Mucosa of rectum (tissue), 2 donors: ENCODE data around the gene PRM3.

ENCODE experiments used
- H3K27ac ChIP-seq, 2 donors: one replicate each; pipeline ENCODE4 v1.7.0; 2013; ENCODE audit warnings: inconsistent platforms in 2 of 2, low read depth in 2 of 2, low read length in 2 of 2
- H3K27me3 ChIP-seq, 2 donors: one replicate each; pipeline ENCODE4 v1.7.0; 2013; ENCODE audit warnings: low read length in 2 of 2; ENCODE audit not compliant: control insufficient read depth in 2 of 2, insufficient read depth in 2 of 2
- H3K36me3 ChIP-seq, 2 donors: one replicate each; pipeline ENCODE4 v1.7.0; 2013; ENCODE audit warnings: low read length in 2 of 2; ENCODE audit not compliant: control insufficient read depth in 2 of 2, insufficient read depth in 2 of 2
- H3K4me1 ChIP-seq, 2 donors: one replicate each; pipeline ENCODE4 v1.7.0; 2013; ENCODE audit warnings: low read length in 2 of 2, mild to moderate bottlenecking in 1 of 2; ENCODE audit not compliant: control insufficient read depth in 2 of 2, insufficient read depth in 2 of 2
- H3K4me3 ChIP-seq, 2 donors: one replicate each; pipeline ENCODE4 v1.7.0; 2013; ENCODE audit warnings: low read length in 2 of 2
- H3K9ac ChIP-seq, 2 donors: one replicate each; pipeline ENCODE4 v1.7.0; 2013; ENCODE audit warnings: low read length in 2 of 2, low read depth in 1 of 2, mild to moderate bottlenecking in 1 of 2
- H3K9me3 ChIP-seq, 2 donors: one replicate each; pipeline ENCODE4 v1.7.0; 2013; ENCODE audit warnings: low read length in 2 of 2; ENCODE audit not compliant: control insufficient read depth in 2 of 2
- donor health status: healthy.
- donor health status: Normal muscosa, but diverticular disease.

Gene PRM3

DNA sequence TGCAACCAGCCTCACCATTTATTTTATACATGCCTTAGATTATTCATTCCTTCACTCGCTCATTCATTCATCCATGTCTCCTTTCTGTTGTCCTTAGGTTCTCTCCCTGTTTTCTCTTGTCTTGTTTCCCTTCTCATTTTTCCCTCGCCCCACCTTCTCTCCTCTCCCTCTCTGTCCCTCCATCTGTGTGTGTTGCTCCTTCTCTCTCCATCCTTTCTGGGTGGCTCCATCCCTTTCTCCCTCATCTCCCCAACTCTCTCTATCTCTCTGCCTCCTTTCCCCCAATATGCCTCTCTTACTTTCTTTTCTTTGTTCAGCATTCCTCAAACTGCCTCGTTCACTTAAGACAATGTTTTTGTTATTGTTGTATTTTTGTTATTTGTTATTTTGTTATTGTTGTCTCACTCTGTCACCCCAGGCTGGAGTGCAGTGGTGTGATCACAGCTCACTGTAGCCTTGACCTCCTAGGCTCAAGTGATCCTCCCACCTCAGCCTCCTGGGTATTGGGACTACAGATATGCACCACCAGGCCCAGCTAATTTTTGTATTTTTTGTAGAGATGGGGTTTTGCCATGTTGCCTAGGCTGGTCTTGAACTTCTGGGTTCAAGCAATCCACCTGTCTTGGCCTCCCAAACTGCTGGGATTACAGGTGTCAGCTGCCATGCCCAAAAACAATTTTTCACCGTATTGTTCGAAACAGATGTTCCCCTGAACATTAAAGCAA is 31.8 kb downstream of the PRM3 start:
- Histone ChIP-seq H3K9ac (no peak overlapping the region), H3K4me3 (no peak overlapping the region), H3K36me3 (no peaks in the 10 kb centered on the region), H3K9me3 (no peaks in the 10 kb centered on the region), H3K27me3 (no peaks in the 10 kb centered on the region), H3K27ac (no peak overlapping the region), H3K4me1 (no peaks in the 10 kb centered on the region)

GRCh38 chr16:11240636-11241473 is 32.6 kb downstream of the PRM3 start:
- Histone ChIP-seq H3K36me3 (no peaks in the 10 kb centered on the region), H3K9ac (no peak overlapping the region), H3K4me3 (no peak overlapping the region), H3K9me3 (no peaks in the 10 kb centered on the region), H3K27ac (no peak overlapping the region), H3K4me1 (peaks cover 0 to under 1% of the 10 kb centered on the region in 2 donors), H3K27me3 (no peaks in the 10 kb centered on the region)

GRCh38 chr16:11239644-11240632 is 33.5 kb downstream of the PRM3 start:
- H3K4me1 ChIP-seq: peaks cover 2 to 3% of the 10 kb centered on the region in 2 donors
- no peak overlapping the region for H3K27ac ChIP-seq
- H3K9ac ChIP-seq: no peak overlapping the region
- no peaks in the 10 kb centered on the region for H3K36me3 ChIP-seq
- H3K4me3 ChIP-seq: no peak overlapping the region
- H3K9me3 ChIP-seq: no peaks in the 10 kb centered on the region
- no peaks in the 10 kb centered on the region for H3K27me3 ChIP-seq

DNA sequence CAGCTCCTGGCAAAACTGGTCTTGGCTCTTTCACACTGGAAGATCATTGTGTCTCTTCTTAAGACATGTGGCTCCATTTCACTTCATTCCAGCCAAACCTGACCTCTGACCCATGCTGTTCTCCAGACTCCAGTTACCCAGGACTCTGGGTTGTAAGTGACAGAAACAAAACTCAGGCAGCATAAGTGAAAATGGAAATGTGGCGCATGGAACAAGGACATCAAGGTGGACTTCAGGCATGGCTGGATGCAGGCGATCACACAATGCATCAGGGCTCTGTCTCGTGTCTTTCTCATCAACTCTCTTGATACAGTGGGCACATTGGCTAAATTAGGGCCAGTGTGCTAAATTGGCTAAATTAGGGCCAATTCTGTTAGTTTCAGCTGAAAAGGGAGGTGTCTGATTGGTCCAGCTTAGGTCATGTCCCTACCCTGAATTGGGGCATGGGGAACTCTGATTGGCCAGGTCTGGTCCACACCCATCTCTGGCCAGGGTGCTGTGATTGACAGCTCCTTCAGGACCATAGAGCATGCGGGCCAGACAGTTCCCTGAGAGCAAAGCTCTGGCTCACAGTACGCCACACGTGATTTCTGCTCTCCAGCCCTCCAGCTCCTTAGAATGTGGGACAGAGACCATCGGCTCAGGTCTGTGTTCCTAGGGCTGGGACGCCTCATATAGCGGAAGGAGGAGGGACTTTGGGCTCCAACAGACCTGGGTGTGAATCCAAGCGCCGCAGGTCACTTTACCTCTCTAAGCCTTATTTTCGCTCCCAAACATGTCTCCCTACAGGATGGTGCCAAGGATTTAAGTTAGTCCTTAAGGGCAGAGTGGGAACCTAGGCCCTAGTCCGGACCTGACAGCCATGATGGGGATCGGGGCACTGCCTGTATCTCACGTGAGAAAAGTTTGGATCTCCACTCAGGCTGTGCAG is 34.9 kb downstream of the PRM3 start:
- Histone ChIP-seq H3K9ac (no peak overlapping the region), H3K9me3 (no peaks in the 10 kb centered on the region), H3K4me1 (peaks cover 2 to 5% of the 10 kb centered on the region in 2 donors), H3K27me3 (no peaks in the 10 kb centered on the region), H3K27ac (no peak overlapping the region), H3K4me3 (no peak overlapping the region), H3K36me3 (no peaks in the 10 kb centered on the region)

- no peak overlapping the region for H3K27ac ChIP-seq
- no peak overlapping the region for H3K9ac ChIP-seq
- H3K27me3 ChIP-seq: no peaks in the 10 kb centered on the region
- H3K9me3 ChIP-seq: no peaks in the 10 kb centered on the region
- peaks cover 5 to 6% of the 10 kb centered on the region in 2 donors for H3K4me1 ChIP-seq
- no peaks in the 10 kb centered on the region for H3K36me3 ChIP-seq
- H3K4me3 ChIP-seq: no peak overlapping the region
These were observed 36.8 kb downstream of the PRM3 start for GRCh38 chr16:11236461-11237254.

- Histone ChIP-seq H3K27ac (no peak overlapping the region), H3K4me3 (no peak overlapping the region), H3K27me3 (no peaks in the 10 kb centered on the region), H3K9me3 (no peaks in the 10 kb centered on the region), H3K4me1 (peaks cover 5 to 6% of the 10 kb centered on the region in 2 donors), H3K36me3 (no peaks in the 10 kb centered on the region), H3K9ac (no peak overlapping the region)
These were observed 37.8 kb downstream of the PRM3 start for GRCh38 chr16:11235703-11235991.

GRCh38 chr16:11234884-11235702 is 38.3 kb downstream of the PRM3 start:
- Histone ChIP-seq H3K27me3 (no peaks in the 10 kb centered on the region), H3K27ac (no peak overlapping the region), H3K4me1 (peaks cover 5 to 6% of the 10 kb centered on the region in 2 donors)

GRCh38 chr16:11233727-11234376 is 39.6 kb downstream of the PRM3 start:
- peaks cover 5 to 6% of the 10 kb centered on the region in 2 donors for H3K4me1 ChIP-seq
- no peaks in the 10 kb centered on the region for H3K36me3 ChIP-seq
- H3K27me3 ChIP-seq: no peaks in the 10 kb centered on the region
- H3K9me3 ChIP-seq: no peaks in the 10 kb centered on the region
- H3K9ac ChIP-seq: no peak overlapping the region
- peak overlapping the region; percentile 41 to 70 for H3K27ac ChIP-seq
- H3K4me3 ChIP-seq: no peak overlapping the region

More at GRCh38 chr16:11234884-11235702, 38.3 kb downstream of the PRM3 start:
- no peak overlapping the region for H3K4me3 ChIP-seq
- no peaks in the 10 kb centered on the region for H3K9me3 ChIP-seq
- H3K36me3 ChIP-seq: no peaks in the 10 kb centered on the region
- H3K9ac ChIP-seq: no peak overlapping the region
